CD4-positive, alpha-beta T cell treated with Interleukin-10 for 1 hour (primary cell): ENCODE results near the gene APOL6.
"Not testable (repeated sequence)": the region's sequence is repeated elsewhere in the genome, so short reads cannot be mapped to it uniquely, and the experiment has no call there.

ENCODE experiments used
- DNase-seq: peaks from one replicate; pipeline ENCODE4 v3.0.0-alpha.2; 2020

Gene APOL6

GRCh38 chr22:35638410-35638809 lies 9.8 kb upstream of the APOL6 start:
- DNase-seq: no peak

GRCh38 chr22:35641494-35642120 lies 6.6 kb upstream of the APOL6 start:
- DNase-seq: no peak

GRCh38 chr22:35642305-35642741 lies 5.9 kb upstream of the APOL6 start:
- DNase-seq: no peak

- no peak for DNase-seq
Measured at GRCh38 chr22:35643991-35644390, 4.3 kb upstream of the APOL6 start.

- DNase-seq: no peak
Measured at GRCh38 chr22:35645646-35646045, 2.6 kb upstream of the APOL6 start.

- no peak for DNase-seq
Measured at GRCh38 chr22:35649026-35649553, 844 bp downstream of the APOL6 start.

GRCh38 chr22:35649636-35650250 lies 1.5 kb downstream of the APOL6 start:
- no peak for DNase-seq

- DNase-seq: no peak
Measured at GRCh38 chr22:35651085-35651484, 2.8 kb downstream of the APOL6 start.

GRCh38 chr22:35653824-35654223 lies 5.6 kb downstream of the APOL6 start:
- DNase-seq: no peak

- DNase-seq: no peak
Measured at GRCh38 chr22:35656284-35656752, 8.1 kb downstream of the APOL6 start.

- DNase-seq: no peak
Measured at GRCh38 chr22:35657571-35658312, 9.5 kb downstream of the APOL6 start.

- peak; percentile 84 for DNase-seq
Measured at GRCh38 chr22:35660291-35661127, 12.3 kb downstream of the APOL6 start.

- no peak for DNase-seq
Measured at GRCh38 chr22:35661464-35661863, 13.2 kb downstream of the APOL6 start.

GRCh38 chr22:35662914-35663313 lies 14.7 kb downstream of the APOL6 start:
- no peak for DNase-seq

- no peak for DNase-seq
Measured at GRCh38 chr22:35663371-35663770, 15.1 kb downstream of the APOL6 start.

GRCh38 chr22:35664955-35665587 lies 16.8 kb downstream of the APOL6 start:
- DNase-seq: no peak

- not testable (repeated sequence) for DNase-seq
Measured at GRCh38 chr22:35666699-35667098, 18.5 kb downstream of the APOL6 start.

- no peak for DNase-seq
Measured at GRCh38 chr22:35674335-35674734, 26.1 kb downstream of the APOL6 start.

- DNase-seq: not testable (repeated sequence)
Measured at GRCh38 chr22:35676065-35676464, 27.8 kb downstream of the APOL6 start.

- DNase-seq: no peak
Measured at GRCh38 chr22:35677460-35678187, 29.4 kb downstream of the APOL6 start.

GRCh38 chr22:35678836-35679235 lies 30.6 kb downstream of the APOL6 start:
- no peak for DNase-seq

GRCh38 chr22:35679492-35679891 lies 31.2 kb downstream of the APOL6 start:
- not testable (repeated sequence) for DNase-seq
